Adipose tissue (tissue), 3 donors: ENCODE measurements around the gene EML2. TPM values are rescaled to one million over a fixed set of nuclear protein-coding genes. Genes with fewer than 3 reads are reported as not detected.
"Not testable (repeated sequence)": the region's sequence is repeated elsewhere in the genome, so short reads cannot be mapped to it uniquely, and the experiment has no call there.

Source experiments
- H3K27ac ChIP-seq: one replicate; pipeline ENCODE4 v1.5.1; 2013; ENCODE audit warnings: low read depth, low read length
- WGBS, 3 donors: extraction: QIAGEN DNeasy Blood & Tissue Kit; methylation state at CpG; one replicate each; pipeline ENCODE4 v1.1.7; 2013; 5-methylcytosine and 5-hydroxymethylcytosine counted together
- polyA plus RNA-seq, 3 donors: library from polyadenylated mRNA; stranded (reverse); fragments of 200-250 nt; gene quantifications; one replicate each; pipeline ENCODE4 v1.2.3, GENCODE V29; 2013
- donor health status: healthy with polysubstance abuse.
- donor health status: Bipolar disorder and iron deficiency.
- donor health status: healthy.

Gene EML2, protein sequence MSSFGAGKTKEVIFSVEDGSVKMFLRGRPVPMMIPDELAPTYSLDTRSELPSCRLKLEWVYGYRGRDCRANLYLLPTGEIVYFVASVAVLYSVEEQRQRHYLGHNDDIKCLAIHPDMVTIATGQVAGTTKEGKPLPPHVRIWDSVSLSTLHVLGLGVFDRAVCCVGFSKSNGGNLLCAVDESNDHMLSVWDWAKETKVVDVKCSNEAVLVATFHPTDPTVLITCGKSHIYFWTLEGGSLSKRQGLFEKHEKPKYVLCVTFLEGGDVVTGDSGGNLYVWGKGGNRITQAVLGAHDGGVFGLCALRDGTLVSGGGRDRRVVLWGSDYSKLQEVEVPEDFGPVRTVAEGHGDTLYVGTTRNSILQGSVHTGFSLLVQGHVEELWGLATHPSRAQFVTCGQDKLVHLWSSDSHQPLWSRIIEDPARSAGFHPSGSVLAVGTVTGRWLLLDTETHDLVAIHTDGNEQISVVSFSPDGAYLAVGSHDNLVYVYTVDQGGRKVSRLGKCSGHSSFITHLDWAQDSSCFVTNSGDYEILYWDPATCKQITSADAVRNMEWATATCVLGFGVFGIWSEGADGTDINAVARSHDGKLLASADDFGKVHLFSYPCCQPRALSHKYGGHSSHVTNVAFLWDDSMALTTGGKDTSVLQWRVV
- polyA plus RNA-seq = 10 to 100 TPM; 17.5 to 29.2 (median 22.3) TPM

DNA sequence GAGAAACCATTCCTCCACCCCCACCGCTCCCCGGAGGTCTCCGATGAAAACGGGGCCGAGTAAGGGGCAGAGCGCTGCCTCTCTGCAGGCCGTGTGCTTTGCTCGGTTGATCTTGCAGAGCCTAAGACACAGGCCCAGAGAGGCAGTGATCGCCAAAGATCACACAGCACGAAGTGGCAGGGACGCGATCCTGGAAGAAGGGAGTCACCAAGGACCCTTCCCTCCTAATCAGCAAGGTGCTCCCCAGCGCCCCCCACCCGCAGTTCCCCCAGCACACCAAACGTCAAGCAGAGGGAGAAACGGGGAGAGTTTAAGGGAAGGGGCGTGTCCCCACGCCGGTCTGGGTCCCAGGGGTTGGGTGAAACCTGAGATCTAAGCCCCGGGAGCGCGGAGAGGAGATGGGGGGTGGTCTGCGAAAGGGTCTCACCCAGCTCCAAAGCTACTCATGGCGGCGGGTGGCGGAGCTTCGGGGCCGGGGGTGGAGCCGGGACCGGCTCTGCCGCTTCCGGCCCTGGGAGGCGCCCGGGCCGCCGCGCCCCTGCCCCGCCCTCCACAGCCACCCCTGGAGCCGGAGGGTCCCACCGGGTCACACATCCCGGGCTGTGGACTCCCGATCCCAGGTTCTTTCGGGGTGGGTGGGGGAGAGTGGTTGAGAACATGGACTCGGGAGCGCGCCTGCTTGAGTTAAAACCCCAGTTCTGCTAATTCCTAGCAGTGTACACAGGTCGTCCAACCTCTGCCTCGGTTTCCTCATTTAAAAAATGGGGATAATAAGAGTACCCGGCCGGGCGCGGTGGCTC lies at the start of gene EML2:
TSS of gene EML2 (minus strand) at position 468 of the 800 bp plus-strand sequence. CDS start at position 447, 21 bp downstream.
- 2 to 5% (median 4%) methylated on average over 46 to 52 of the region's 52 CpGs for WGBS, 3 donors

DNA sequence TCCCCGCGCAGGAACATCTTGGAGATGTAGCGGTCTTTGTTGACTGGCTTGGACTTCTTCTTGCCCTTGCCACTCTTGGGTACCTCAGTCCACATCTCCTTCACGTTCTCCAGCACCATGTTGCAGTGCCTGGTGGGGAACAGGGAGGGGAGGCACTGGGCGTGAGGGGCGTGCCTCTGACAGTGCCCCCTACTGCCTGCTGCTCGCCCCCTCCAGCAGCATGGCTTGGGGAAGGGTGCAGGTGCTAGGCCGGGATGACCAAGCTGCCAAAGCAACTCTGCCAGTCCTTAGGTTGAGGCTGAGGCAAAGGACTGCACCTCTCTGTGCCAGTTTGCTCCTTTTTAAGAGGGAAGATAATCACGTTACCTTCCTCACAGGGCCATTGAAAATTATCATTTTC lies 48.4 kb upstream of the EML2 start:
- 88 to 92% (median 89%) methylated on average over 9 of the region's 9 CpGs for WGBS, 3 donors
- no peak overlapping the region for H3K27ac ChIP-seq

More for the DNA sequence above, at the start of gene EML2:
- no peak within 1 kb of the TSS for H3K27ac ChIP-seq

DNA sequence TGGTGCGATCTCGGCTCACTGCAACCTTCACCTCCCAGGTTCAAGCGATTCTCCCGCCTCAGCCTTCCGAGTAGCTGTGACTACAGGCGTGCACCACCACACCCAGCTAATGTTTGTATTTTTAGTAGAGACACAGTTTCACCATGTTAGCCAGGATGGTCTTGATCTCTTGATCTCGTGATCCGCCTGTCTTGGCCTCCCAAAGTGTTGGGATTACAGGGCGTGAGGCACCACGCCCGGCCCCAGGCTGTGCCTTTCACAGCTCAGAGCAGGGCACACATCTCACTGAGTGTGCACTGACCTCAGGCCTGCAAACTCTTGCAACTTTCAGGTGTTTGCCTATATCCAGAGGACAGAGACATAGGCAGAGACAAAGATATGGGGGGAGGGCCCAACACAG lies 45.8 kb upstream of the EML2 start:
- H3K27ac ChIP-seq = not testable (repeated sequence)
- WGBS, 3 donors = 77 to 89% (median 88%) methylated on average over 11 of the region's 11 CpGs

DNA sequence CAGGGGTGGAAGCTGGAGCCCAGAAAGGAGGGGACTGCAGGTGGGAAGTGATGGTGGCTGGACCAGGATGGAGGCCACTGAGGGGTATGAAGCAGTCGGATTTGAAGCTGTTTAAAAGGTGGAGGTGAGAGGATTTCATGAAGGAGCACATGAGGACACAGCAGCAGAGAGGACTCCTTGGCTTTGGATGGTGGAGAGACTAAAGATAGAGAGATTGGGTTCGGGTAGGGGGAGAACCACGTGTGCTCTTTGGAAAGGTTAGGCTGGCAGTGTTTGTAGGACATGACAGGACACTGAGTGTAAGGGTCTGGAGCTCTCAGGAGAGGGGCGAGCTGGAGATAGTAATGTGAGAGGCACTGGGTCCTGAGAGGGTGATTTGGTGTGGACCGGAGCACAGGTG lies 43.7 kb upstream of the EML2 start:
- no peak overlapping the region for H3K27ac ChIP-seq
- 74 to 84% (median 74%) methylated on average over 5 of the region's 5 CpGs for WGBS, 3 donors

DNA sequence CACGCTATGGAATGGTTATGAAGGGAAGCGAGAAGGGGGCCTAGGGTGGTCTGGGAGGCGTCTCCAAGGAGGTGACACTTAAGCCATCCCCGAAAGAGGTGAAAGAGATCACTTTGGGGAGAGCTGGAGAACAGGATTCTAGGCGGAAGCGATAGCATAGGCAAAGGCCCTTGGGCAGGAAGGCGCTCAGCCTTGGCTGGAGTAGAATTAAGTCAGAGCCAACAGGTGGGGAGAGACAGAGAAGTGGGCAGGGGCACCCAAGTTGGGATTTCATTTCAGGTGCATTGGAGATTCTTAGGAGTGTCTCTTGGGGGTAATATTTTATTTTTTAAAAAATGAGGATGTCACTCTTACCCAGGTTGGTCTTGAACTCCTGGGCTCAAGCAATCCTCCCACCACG lies 42.9 kb upstream of the EML2 start:
- WGBS, 3 donors = 65 to 74% (median 73%) methylated on average over 8 of the region's 8 CpGs
- no peak overlapping the region for H3K27ac ChIP-seq

DNA sequence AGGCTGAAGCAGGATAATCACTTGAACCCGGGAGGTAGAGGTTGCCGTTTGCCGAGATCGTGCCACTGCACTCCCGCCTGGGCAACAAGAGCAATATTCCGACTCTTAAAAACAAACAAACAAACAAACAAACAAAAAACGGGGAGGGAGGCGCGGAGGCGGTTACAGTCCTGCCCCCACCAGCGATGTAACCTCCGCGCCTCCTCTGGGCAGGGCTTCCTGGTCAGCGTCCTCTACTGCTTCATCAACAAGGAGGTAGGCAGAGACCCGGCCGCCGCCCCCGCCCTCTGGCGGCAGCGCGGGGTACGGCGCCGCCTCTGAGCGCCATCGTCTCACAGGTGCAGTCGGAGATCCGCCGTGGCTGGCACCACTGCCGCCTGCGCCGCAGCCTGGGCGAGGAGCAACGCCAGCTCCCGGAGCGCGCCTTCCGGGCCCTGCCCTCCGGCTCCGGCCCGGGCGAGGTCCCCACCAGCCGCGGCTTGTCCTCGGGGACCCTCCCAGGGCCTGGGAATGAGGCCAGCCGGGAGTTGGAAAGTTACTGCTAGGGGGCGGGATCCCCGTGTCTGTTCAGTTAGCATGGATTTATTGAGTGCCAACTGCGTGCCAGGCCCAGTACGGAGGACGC lies 42.3 kb upstream of the EML2 start:
- 1 to 3% (median 1%) methylated on average over 50 to 51 of the region's 51 CpGs for WGBS, 3 donors

DNA sequence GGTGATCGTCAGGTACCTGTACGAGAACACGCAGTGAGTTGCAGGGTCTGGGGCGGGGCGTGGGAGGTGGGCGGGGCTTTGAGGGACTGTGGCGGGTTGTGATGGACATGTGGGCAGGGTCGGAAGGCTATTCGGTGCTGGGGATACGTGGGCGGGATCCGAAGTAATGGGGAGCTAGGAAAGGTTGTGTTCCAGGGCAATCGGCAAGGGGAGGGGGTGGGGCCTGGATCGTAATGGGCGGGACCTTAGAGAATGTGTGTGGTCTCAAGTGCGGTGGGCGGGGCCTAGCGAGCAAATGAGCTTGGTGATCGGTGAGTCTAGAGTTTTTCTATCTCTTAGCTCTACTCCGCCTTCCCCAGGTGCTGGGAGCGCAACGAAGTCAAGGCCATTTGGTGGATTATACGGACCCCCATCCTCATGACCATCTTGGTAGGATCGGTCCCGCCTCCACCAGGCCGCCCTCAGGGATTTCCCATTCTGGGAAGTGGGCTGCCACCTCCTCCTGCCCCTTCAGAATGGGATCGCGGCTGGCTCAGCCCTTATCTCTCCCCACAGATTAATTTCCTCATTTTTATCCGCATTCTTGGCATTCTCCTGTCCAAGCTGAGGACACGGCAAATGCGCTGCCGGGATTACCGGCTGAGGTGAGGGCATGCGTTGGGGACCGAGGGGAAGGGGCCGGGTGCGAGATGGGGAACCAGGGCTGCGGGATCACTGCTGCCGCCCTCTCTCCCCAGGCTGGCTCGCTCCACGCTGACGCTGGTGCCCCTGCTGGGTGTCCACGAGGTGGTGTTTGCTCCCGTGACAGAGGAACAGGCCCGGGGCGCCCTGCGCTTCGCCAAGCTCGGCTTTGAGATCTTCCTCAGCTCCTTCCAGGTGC lies 38.4 kb upstream of the EML2 start:
- no peak overlapping the region for H3K27ac ChIP-seq
- WGBS, 3 donors = 5 to 10% (median 7%) methylated on average over 47 to 49 of the region's 49 CpGs

More for the DNA sequence above, 42.3 kb upstream of the EML2 start:
- no peak overlapping the region for H3K27ac ChIP-seq

DNA sequence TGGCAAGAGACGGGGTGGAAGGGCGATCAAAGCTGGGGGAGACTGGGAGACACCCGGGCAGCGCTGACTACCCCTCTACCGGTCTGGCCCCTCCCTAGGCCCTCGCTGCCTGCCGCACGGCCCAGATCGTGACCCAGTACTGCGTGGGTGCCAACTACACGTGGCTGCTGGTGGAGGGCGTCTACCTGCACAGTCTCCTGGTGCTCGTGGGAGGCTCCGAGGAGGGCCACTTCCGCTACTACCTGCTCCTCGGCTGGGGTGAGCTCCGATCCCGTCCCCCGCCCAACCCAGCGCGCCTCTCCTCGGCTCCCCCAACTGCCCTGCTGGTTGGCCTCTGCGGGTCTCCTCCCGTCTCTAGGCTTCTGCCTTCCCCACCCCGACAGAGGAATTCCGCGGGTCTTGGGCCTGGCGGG lies 37.7 kb upstream of the EML2 start:
- 3 to 9% (median 7%) methylated on average over 18 to 28 of the region's 28 CpGs for WGBS, 3 donors
- no peak overlapping the region for H3K27ac ChIP-seq

DNA sequence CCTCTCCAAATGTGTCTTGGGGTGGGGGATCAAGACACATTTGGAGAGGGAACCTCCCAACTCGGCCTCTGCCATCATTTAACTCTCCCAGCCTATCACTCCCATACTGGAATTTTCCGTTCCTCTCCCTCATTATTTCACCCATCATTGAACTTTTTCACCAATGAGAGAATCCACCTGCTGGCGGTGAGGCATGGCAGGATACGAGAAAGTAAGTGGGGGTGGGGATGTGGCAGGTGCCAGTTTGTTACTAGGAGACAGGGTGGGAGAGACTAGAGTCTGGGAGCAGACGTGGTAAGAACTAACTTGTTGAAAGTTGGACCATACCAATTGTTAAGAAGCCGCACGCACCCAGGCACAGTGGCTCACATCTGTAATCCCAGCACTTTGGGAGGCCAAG lies 35.7 kb upstream of the EML2 start:
- no peak overlapping the region for H3K27ac ChIP-seq
- WGBS, 3 donors = 61 to 84% (median 73%) methylated on average over 7 of the region's 7 CpGs

DNA sequence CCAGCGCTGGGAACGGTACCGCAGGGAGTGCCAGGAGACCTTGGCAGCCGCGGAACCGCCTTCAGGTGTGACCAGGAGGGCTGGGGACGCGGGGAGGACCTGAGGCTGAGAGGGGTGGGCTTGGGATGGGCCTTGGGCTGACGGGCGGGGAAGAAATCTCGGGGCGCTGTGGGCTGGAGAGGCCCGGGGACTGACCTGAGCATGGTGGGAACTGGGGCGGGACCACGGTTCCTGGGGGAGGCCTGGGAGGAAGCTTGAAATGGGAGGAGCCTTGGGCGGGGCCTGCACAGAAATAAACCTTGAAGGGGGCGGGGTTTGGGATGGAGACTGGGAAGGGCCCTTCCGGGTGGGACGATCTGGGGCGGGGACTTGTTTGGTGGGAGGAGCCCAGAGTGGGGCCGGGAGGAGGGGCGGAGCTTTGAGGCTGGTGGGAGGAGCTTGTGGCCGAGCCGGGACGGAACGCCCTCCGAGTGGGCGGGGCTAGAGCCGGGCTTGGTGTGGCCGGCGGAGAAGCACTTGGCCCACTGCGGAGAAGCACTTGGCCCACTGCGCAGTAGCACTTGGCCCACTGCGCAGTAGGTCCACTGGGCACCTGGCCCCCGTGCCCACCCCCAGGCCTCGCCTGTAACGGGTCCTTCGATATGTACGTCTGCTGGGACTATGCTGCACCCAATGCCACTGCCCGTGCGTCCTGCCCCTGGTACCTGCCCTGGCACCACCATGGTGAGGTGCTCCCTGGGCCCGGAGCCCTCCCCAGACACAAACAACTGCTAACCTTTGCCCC lies 31.7 kb upstream of the EML2 start:
- WGBS, 3 donors = 10 to 15% (median 11%) methylated on average over 35 to 42 of the region's 42 CpGs
- H3K27ac ChIP-seq = no peak overlapping the region

DNA sequence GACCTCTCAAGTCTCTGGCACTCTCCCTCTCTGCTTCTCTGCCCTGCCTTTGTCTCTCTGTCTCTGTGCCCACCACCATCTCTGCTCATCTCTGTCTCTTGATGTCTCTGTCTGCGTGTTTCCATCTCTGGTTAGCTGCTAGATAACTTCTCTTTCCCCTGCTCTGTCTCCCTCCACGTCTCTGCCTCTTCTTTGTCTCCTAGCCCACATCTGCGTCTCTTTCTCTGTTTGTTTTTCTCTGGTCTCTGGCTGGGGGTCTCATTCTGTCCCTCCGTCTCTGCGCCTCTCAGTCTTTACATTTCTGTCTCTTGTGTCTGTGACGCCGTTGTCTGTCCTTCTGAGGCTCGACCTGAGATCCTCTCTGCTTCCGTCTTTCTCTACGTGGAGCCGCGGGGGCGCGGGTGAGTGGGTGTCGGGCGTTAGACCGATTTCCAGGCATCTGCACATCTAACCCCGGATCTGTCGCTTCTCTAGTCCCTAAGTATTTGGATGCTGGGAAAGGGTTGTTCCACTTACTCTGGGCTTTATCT lies 29.2 kb upstream of the EML2 start:
- no peak overlapping the region for H3K27ac ChIP-seq
- 1 to 3% (median 2%) methylated on average over 19 of the region's 19 CpGs for WGBS, 3 donors

DNA sequence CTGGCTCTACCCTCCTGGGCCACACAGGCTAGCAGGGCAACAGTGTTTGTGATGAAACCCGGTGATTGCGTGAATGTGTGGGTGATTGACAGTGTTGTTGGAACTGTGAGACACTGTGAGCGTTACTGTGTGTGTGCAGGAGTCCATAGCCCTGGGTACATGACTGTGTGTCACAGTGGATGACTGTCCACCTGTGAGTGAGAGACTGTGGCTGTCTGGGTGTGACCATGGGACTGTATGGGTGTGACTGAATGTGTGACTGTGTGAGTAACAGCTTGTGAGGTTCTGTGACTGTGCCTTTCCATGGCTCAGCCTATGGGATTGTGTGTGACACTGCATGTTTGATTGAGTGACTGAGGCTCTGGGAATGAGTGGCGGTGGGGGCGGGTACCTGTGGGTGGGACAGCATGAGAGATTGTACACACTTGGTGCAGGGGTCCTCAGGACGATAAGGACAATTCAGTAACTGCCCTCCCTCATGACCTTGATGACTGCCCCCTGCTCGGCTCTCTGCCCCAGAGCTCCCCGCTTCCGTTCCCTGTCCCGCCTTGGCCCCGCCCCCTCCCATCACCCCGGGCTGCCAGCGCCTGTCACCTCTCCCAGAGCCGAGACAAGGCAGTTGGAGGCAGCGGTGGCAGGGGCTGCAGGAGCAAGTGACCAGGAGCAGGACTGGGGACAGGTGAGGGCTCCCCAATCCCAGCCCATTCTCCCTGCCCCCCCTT lies 28.6 kb upstream of the EML2 start, which contains the start of gene GIPR:
TSS of gene GIPR (plus strand) at position 602 of the 722 bp plus-strand sequence. CDS start 1,300 bp downstream, outside the sequence.
- WGBS, 3 donors = 10% methylated on average over 14 to 15 of the region's 15 CpGs
- H3K27ac ChIP-seq = no peak within 1 kb of the TSS

DNA sequence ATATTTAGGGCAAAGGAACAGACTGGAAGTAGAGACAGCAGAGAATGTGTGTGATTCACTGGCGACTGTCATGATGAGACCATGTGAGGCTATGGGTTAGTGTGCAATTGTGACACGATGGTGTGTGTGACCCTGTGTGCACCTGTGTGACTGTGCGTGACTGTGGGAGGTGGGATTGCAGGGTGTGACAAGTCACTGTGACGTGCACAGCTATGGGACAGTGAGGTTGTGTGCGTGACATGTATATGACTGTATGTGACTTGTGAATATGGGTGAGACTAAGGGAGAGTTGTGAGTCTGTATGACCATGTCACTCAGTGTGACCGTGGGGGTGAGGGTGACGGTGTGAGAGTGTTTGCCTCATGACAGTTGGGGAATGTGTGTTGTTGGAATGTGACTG lies 25.4 kb upstream of the EML2 start:
- WGBS, 3 donors = 61 to 68% (median 62%) methylated on average over 7 of the region's 7 CpGs
- H3K27ac ChIP-seq = no peak overlapping the region

DNA sequence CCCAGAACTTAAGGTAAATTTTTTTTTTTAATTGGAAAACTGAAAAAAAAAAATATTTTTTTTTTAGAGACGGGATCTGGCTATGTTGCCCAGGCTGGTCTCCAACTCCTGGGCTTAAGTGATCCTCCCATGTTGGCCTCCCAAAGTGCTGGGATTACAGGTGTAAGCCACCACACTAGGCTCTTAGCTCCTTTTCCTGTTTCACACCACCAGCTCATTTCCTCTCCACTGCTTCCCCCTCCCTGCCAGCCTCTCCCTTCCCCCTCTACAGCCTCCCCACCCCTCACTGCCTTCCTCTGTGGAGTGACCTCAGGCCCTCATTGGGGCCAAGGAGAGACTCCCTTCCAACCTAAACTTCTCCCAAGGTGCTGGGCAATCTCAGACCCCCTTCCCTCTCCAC lies 24.6 kb upstream of the EML2 start:
- WGBS, 3 donors = 88 to 97% (median 94%) methylated on average over 1 of the region's 1 CpG

DNA sequence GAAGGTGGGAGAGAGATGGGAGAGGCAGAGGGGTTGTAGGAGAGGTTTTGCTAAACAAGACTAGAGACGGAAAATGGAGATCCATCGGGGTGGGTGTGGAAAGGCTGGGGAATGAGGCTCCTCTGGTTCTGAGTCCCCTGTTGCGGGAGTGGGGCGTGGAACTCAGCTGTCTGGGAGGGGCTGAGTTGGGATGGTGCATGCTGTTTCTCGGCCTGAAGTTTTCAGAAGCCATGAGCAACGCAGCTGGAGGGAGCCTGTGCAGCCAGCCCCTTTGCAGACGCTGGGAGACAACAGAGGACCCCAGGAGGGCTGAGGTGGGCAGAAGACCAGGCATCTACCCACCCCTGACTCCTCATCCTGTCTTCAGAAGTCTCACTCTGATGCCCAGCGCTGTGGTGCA lies 21.4 kb upstream of the EML2 start:
- H3K27ac ChIP-seq = no peak overlapping the region
- 41 to 47% (median 43%) methylated on average over 8 of the region's 8 CpGs for WGBS, 3 donors

More for the DNA sequence above, 24.6 kb upstream of the EML2 start:
- no peak overlapping the region for H3K27ac ChIP-seq
